Measurements from ENCODE around the gene S100PBP.

DNA sequence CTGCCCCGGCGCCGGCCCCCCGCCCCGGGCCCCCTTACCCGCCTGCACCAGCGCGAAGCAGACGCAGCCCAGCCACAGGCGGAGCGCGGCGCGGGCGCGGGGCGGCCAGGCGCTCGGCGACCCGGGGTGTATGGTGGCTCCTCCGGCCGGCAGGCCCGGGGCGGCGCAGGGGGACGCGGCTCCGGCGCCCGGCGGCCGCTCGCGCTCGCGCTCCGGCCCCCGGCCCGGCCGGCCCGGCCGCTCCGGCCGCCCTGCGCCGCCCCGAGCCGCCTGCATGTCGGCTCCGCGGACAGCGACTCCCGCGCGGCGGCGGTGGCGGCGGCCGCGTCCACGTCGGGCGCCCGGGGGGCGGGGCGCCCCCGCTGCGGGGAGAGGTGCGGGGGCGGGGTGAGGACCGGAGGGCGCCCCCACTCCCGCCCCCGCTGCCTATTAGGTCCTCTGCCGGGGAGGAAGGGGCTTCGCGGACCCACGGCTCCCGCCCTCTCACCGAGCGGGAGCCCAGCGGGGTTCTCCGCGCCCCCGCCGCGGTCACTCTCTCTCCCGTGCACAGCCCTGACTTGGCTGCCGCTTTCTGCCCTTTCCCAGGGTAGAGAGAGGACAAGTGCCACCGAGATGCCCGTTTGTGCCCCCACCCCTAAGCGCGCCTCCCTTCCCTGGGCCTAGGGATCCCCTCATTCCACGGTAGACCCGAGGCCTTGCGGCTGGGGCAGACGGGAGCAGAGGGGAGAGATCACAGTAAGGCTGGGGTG lies 53.3 kb downstream of the S100PBP start, which contains the start of gene FNDC5:
- TF ChIP-seq, protein P1, sequence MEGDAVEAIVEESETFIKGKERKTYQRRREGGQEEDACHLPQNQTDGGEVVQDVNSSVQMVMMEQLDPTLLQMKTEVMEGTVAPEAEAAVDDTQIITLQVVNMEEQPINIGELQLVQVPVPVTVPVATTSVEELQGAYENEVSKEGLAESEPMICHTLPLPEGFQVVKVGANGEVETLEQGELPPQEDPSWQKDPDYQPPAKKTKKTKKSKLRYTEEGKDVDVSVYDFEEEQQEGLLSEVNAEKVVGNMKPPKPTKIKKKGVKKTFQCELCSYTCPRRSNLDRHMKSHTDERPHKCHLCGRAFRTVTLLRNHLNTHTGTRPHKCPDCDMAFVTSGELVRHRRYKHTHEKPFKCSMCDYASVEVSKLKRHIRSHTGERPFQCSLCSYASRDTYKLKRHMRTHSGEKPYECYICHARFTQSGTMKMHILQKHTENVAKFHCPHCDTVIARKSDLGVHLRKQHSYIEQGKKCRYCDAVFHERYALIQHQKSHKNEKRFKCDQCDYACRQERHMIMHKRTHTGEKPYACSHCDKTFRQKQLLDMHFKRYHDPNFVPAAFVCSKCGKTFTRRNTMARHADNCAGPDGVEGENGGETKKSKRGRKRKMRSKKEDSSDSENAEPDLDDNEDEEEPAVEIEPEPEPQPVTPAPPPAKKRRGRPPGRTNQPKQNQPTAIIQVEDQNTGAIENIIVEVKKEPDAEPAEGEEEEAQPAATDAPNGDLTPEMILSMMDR (IDR thresholded peaks at IDR 0.05), result no peak
- TF ChIP-seq EP300 (IDR thresholded peaks at IDR 0.05), result no peak
- no peak for TF ChIP-seq POLR2A (IDR thresholded peaks at IDR 0.05)
